ENCODE results near the gene MAP6.
A peak's percentile ranks its signal among the peaks of the same experiment; 100 is the strongest.

MAP6 gene

GRCh38 chr11:75627906-75628668, 40.8 kb downstream of the MAP6 start:
- no peak for DNase-seq

- no peak for DNase-seq
Measured at GRCh38 chr11:75626889-75627529, 41.8 kb downstream of the MAP6 start.

GRCh38 chr11:75625991-75626888, 42.6 kb downstream of the MAP6 start:
- no peak for DNase-seq

DNA sequence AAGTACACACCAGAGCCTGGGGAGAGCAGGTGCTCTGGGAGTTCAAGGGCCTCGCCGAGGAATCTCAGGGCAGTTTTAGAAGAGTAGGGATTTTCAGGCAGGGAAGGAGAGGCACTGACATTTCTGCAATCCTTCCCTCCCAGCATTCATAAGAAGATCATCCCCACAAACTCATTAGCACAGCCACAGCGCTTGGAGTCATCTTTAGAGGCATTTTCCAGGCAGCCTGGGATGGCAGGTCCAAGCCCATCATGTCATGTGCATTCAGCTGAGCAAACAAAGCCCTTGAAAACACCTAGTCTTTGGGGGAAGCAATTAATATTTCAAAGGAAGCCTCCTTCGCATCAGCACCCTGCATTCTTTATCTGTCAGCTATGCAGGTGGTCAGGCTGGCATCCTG, 43.8 kb downstream of the MAP6 start:
- no peak for DNase-seq

DNA sequence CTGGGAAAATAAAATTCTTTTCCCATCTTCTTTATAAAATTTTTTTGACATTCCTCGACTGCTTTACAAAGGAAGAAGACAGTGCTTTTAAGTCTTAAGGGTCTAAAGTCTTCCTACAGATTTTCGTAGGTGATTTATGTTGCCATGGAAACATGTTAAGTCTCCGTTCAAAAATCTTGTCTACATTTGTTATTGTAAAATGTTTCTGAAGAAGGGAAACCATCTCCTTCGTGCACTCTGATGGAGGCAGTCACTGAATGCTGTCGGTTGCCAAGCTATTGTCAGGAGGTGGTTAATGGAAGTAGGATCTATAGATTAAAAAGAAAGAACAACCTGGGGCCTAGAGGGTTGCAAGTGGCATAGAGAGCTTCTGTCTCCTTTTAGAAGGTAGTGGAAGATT, 52.6 kb downstream of the MAP6 start:
- no peak for DNase-seq

DNA sequence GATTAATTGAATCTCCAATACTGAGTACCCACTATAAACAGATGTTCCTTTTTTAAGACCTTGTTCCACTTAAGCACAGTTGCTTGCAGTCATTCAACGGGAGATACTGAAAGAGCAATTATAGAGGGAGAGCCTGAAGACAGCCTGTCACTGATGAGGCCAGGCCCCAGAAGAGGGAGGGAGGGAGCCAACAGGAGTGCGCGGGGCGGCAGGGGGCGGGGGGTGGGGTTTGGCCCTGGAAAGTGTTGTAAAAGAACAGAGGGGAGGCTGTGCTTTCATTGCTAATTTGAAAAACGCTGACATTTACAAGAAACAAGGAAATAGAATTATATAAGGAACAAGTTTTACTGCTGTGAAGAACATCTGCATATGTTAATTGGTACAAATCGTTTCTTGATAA, 53.1 kb downstream of the MAP6 start:
- DNase-seq = no peak

DNA sequence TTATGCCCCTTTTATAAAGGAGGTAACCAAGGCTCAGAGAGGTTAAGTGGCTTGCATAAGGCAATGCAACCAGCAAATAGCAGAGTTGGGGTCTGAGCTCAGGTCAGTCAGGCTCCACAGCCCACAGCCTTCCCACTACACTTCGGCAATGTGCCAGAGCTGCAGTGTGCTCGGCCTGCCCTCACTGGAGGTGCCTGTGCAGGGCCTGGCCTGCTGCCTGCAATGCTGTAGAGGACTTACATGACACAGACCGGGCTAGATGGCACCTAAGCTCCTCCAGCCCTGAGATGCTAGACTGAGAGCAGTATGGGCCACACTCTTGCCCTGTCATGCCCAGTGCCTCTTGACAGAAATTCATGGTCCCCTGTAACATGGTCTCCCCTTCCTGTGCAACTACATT, 57.0 kb downstream of the MAP6 start:
- no peak for DNase-seq

GRCh38 chr11:75606099-75606498, 62.7 kb downstream of the MAP6 start:
- no peak for DNase-seq

DNA sequence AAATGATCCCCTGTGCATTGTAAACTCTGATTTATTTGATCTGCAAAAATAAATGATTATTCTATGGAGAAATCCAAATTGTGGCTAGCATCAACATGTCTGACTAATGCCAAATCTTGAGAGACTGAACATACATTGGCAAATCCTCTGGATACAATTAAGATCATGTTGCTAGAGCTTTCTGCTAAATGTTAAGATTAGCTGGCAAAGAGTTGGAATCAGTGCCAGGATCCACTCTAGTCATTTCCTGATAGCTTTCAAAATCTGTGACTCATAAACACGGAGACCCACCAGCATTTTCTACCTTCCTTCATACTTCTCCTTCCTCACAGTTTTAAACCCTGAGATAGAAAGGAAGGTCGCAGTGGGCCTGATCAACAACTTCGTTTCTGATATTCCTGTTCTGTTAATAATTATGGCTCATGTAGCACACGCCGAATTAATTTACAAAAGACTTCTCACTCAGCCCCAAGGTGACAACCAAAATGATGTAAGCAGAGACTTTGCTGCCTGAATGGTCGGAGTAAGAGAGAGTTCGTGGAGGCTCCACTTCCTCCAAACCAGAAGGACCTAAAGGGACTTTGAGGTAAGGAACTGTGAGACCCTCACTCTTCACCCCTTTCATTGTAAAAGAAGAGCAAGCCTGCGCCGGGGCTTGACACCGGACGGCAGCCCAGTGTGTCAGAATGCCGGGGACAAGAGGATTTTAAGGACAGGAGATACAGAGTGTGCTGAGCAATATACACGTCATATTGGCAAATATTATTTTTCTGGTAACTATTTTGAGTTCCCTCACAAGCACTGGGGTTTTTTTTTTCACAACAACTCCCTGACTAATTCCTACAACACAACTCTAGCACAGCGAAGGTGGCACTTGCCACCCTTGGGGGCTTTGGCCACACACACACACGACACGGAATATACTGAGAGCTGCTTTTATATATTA, 64.8 kb downstream of the MAP6 start:
- peak in 1 of 2 experiments; percentile 36 for DNase-seq

GRCh38 chr11:75602951-75603350, 65.9 kb downstream of the MAP6 start:
- DNase-seq = no peak

GRCh38 chr11:75601494-75601893, 67.3 kb downstream of the MAP6 start:
- DNase-seq = no peak

GRCh38 chr11:75600356-75600755, 68.5 kb downstream of the MAP6 start:
- DNase-seq = no peak

- DNase-seq = no peak
Measured at GRCh38 chr11:75598900-75599299, 69.9 kb downstream of the MAP6 start.

- DNase-seq = no peak
Measured at GRCh38 chr11:75598264-75598663, 70.6 kb downstream of the MAP6 start.

GRCh38 chr11:75597636-75598035, 71.2 kb downstream of the MAP6 start:
- DNase-seq = peak in 1 of 2 experiments; percentile 37

DNA sequence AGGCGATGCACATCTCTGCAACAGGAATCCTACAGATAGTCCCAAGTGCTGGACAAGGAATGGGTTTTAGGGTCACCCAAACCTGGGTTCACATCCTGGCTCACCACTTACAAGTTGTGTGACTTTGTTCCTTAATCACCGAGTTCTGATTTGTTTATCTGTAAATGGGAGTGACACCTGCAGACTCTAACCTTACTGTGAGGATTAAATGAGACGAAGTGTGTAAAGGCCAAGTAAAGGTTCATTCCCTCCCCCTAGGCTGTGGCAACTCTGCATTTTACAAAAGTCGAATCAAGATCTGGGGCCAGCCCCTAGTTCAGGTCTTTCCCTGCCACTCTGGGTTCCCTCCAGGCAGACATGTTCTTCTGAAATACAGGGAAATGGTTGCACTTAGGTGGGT, 71.9 kb downstream of the MAP6 start:
- no peak for DNase-seq

DNA sequence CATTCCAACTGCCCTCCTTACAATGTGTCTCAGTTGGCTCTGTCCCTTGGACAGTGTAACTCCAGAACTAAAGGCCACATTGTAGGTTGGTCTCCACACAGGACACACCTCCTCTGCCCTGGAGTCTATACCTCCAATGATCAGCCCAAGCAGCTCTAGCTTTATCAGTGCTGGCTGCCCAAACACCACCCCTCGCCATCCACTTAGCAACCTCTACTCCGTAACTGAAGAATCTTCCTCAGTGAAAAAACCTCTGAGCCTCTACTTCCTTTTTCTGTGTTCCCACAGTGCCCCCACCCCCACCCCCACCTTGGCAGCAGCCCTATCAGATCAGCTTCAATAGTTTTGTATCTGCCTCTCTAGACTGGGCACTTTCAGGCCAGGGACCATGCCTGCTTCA, 73.4 kb downstream of the MAP6 start:
- DNase-seq = no peak

GRCh38 chr11:75594211-75594610, 74.6 kb downstream of the MAP6 start:
- no peak for DNase-seq

DNA sequence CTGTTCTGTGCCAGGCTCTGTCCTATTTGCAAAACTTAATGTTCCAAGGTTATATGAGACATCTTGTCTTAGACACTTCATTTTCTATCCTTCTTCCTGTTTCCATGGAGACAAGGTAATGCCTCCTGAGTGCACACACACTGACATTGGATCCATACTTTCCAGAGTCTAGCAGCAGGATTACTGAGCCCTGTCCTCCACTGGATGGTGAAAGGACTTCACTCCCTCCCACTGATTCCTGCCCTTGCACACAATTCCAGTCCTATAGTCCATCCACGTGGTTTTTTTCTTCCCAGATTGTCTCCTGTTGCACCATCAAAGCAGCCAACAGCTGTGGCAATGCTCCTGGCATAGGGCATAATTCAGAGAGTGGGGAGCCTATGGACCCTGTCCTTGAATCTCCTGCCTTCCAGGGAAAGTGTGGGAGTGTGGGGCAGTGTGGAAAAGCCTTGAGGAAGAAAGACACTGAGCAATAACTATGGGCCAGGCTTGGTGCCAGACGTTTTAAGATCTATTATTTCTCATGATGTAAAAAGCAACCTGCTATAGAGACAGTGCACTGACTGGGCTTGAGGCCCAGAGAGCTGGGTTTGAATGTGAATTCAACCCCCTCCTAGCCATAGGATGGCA, 75.4 kb downstream of the MAP6 start:
- DNase-seq = no peak

DNA sequence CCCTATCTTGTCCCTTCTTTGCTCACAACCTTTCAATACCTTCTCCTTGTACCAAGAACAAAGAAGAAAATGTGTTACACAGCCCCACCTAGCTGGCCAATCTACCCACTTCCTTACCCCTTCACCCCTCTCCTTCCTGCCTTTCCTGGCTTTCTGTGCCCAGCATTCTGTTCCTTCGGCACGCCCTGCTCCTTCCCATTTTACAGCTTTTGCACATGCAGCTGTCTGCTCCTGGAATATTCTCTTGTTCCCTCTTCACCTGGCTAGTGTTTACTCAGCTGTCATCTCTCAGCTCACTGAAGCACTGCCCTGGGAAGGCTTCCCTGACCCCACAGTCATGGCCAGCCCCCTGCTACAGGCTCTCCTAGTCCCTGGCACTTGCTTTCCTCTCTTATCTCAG, 76.1 kb downstream of the MAP6 start:
- DNase-seq = no peak

DNA sequence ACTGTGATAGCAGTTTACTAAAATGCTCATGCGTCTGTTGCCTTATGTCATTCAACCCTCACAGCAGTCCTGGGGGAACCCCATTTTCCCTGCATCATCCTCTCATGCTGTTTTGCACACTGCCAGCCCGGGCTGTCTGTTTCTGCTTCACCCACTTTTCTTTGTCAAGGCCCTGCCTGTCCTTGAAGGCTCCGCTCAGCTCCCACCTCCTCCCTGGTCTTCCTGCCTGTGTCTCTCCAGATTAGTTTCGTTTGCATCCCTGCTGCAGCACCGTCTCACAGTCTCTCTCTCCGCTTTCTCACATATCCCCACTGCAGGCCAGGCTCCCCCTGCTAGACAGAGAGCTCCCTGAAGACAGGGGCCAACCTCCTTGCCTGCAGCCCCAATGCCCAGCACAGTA, 76.9 kb downstream of the MAP6 start:
- no peak for DNase-seq

DNA sequence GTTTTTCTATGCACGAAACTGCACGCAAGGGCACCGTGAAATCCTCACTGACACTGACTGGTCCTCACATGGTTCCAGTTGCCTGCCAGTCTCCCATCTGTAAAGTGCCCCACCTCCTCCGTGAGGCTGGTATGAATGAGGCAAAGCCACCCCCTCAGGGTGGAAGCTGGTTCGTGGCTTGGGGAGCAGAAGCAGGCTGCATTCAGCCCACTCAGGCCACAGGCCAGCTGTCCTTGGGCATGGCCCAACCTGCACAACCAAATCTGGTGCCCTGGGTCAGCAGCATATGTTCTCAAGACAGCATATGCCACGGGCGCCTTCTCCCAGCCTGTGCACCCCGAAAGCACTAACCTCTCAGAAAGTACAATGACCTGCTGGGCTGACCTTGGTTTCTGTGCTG, 77.5 kb downstream of the MAP6 start:
- DNase-seq = no peak
